HG03460 (cell line): ENCODE results near the gene PCED1B.
"Not testable (repeated sequence)": the region's sequence is repeated elsewhere in the genome, so short reads cannot be mapped to it uniquely, and the experiment has no call there.

Source experiments
- ATAC-seq: cut with Tn5 transposase; IDR thresholded peaks from one replicate; pipeline ENCODE4 v1.9.1; 2021; ENCODE audit not compliant: unreplicated experiment

PCED1B gene

GRCh38 chr12:47117305-47117704 lies 37.9 kb downstream of the PCED1B start:
- not testable (repeated sequence) for ATAC-seq

- no peak for ATAC-seq
Measured at GRCh38 chr12:47120736-47121135, 41.3 kb downstream of the PCED1B start.

GRCh38 chr12:47121146-47121545 lies 41.7 kb downstream of the PCED1B start:
- ATAC-seq: no peak

- ATAC-seq: no peak
Measured at GRCh38 chr12:47122602-47123001, 43.2 kb downstream of the PCED1B start.

GRCh38 chr12:47123730-47124129 lies 44.3 kb downstream of the PCED1B start:
- ATAC-seq: no peak

- ATAC-seq: no peak
Measured at GRCh38 chr12:47124451-47124850, 45.0 kb downstream of the PCED1B start.

- ATAC-seq: no peak
Measured at GRCh38 chr12:47126246-47126645, 46.8 kb downstream of the PCED1B start.

- ATAC-seq: no peak
Measured at GRCh38 chr12:47131011-47131410, 51.6 kb downstream of the PCED1B start.

GRCh38 chr12:47134005-47134404 lies 54.6 kb downstream of the PCED1B start:
- no peak for ATAC-seq

GRCh38 chr12:47135578-47135977 lies 56.2 kb downstream of the PCED1B start:
- no peak for ATAC-seq

GRCh38 chr12:47139000-47139681 lies 59.7 kb downstream of the PCED1B start:
- no peak for ATAC-seq

- no peak for ATAC-seq
Measured at GRCh38 chr12:47141459-47141858, 62.0 kb downstream of the PCED1B start.

- no peak for ATAC-seq
Measured at GRCh38 chr12:47144769-47145168, 65.3 kb downstream of the PCED1B start.

GRCh38 chr12:47145188-47145587 lies 65.8 kb downstream of the PCED1B start:
- no peak for ATAC-seq

GRCh38 chr12:47147739-47148138 lies 68.3 kb downstream of the PCED1B start:
- no peak for ATAC-seq

GRCh38 chr12:47149146-47149545 lies 69.7 kb downstream of the PCED1B start:
- no peak for ATAC-seq

- no peak for ATAC-seq
Measured at GRCh38 chr12:47152095-47152494, 72.7 kb downstream of the PCED1B start.

- ATAC-seq: no peak
Measured at GRCh38 chr12:47155457-47156166, 76.2 kb downstream of the PCED1B start.

GRCh38 chr12:47156167-47156736 lies 76.8 kb downstream of the PCED1B start:
- ATAC-seq: no peak

GRCh38 chr12:47158792-47159191 lies 79.4 kb downstream of the PCED1B start:
- ATAC-seq: no peak

GRCh38 chr12:47159348-47159747 lies 79.9 kb downstream of the PCED1B start:
- no peak for ATAC-seq
